ENCODE data around the gene CYFIP1. TPM values are rescaled to one million over a fixed set of nuclear protein-coding genes. Genes with fewer than 3 reads are reported as not detected.

Gene CYFIP1
- total and polyA plus RNA-seq, 2 donors from 2014 or later, result 32.3 to 143 TPM

DNA sequence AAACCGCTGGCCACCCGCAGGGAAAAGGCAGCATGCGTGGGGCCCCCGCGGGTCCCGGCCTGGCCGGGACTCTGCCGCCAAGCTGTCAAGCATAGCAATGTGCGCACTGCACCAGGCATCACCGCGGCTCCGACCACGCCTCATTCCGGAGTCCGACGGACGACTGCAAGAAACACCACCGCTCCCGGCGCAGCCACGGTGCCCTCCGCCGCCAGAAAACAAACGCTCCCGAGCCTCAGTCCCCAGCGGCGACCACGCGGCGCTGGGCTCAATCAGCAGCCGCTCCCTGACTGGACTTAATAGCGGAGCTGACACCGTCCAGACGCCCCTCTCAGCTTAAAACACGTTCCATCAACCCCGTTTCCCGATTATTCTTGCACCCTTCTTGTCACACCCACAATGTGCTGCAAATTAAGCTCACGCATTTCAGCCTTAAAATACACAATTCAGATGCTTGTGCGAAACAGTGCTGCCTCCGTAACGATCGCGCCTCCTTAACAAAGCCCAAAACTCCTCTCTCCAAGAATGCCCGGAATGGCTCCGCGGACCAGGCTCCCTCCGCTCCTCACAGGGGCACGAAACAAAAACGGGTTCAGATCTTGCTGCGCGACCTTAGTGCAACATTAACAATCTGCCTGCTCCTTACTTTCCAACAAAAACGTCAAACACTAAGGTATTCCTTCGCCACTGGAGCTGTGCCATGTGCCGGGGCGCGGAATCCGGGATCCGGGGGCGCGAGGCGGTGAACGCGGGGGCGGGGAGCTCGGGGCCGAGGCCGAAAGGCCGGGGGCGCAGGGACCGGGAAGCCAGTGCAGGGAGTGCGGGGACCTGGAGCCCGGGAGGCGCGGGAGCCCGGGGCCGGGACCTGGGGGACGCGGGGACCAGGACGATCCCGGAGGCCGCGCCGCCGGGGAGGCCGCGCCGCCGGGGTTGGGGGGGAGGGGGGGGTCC is 655 bp downstream of the CYFIP1 start:
- H3K9me3 ChIP-seq (ENCODE audit: control insufficient read depth in 2 of 3, insufficient read depth in 1 of 3, low read length in 3 of 3), result no peaks in the 10 kb centered on the region
- peak overlapping the region; percentile 85 to 97 (median 91) for H3K4me3 ChIP-seq (ENCODE audit: low read length in 3 of 3)
- intact Hi-C loops (cut with DNase I), result no loop called here
- FAIRE-seq, result no peak
- TF ChIP-seq, protein P1, sequence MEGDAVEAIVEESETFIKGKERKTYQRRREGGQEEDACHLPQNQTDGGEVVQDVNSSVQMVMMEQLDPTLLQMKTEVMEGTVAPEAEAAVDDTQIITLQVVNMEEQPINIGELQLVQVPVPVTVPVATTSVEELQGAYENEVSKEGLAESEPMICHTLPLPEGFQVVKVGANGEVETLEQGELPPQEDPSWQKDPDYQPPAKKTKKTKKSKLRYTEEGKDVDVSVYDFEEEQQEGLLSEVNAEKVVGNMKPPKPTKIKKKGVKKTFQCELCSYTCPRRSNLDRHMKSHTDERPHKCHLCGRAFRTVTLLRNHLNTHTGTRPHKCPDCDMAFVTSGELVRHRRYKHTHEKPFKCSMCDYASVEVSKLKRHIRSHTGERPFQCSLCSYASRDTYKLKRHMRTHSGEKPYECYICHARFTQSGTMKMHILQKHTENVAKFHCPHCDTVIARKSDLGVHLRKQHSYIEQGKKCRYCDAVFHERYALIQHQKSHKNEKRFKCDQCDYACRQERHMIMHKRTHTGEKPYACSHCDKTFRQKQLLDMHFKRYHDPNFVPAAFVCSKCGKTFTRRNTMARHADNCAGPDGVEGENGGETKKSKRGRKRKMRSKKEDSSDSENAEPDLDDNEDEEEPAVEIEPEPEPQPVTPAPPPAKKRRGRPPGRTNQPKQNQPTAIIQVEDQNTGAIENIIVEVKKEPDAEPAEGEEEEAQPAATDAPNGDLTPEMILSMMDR (IDR thresholded peaks at IDR 0.05; ENCODE audit: borderline replicate concordance, extremely low read depth, insufficient read depth), result peak; percentile 0
- H3K36me3 ChIP-seq (ENCODE audit: control insufficient read depth in 2 of 3, insufficient read depth in 3 of 3, low read length in 3 of 3), result no peaks in the 10 kb centered on the region
- DNase-seq, result peak; percentile 70 to 90 (median 74)
- peaks cover 0 to 7% (median 4%) of the 10 kb centered on the region in 3 donors for H3K4me1 ChIP-seq (ENCODE audit: control insufficient read depth in 2 of 3, insufficient read depth in 2 of 3, low read depth in 1 of 3, low read length in 3 of 3)
- peak overlapping the region; percentile 30 to 96 (median 64) for H3K9ac ChIP-seq (ENCODE audit: low read length in 3 of 3)
- no peaks in the 10 kb centered on the region for H3K27me3 ChIP-seq (ENCODE audit: control insufficient read depth, insufficient read depth, low read length)
- peak overlapping the region; percentile 64 to 67 for H3K27ac ChIP-seq (ENCODE audit: low read depth in 2 of 2, low read length in 2 of 2)

- intact Hi-C loops (cut with DNase I), result no loop called here
These were observed 1.4 kb downstream of the CYFIP1 start for GRCh38 chr15:22978691-22979237.

DNA sequence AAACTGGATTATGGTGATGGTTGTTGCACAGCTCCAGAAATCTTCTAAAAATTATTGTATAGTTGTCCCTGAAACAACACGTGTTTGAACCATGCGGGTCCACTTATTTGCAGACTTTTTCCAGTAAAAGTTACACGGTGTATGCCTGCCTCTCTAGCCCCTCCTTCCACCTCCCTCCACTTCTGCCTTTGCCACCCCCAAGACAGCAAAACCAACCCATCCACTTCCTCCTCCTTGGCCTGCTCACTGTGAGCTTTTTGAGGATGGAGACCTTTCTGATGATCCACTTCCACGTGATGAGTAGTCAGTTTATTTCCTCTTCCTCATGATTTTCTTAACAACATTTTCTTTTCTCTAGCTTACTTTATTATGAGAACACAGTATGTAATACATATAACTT is 5.4 kb downstream of the CYFIP1 start:
- H3K9ac ChIP-seq (ENCODE audit: low read length in 3 of 3), result no peak overlapping the region
- no peak overlapping the region for H3K4me3 ChIP-seq (ENCODE audit: low read length in 3 of 3)
- H3K9me3 ChIP-seq (ENCODE audit: control insufficient read depth in 2 of 3, insufficient read depth in 1 of 3, low read length in 3 of 3), result no peaks in the 10 kb centered on the region
- TF ChIP-seq, protein P1 (IDR thresholded peaks at IDR 0.05; ENCODE audit: borderline replicate concordance, extremely low read depth, insufficient read depth), result no peak
- H3K36me3 ChIP-seq (ENCODE audit: control insufficient read depth in 2 of 3, insufficient read depth in 3 of 3, low read length in 3 of 3), result no peaks in the 10 kb centered on the region
- DNase-seq (no peak), FAIRE-seq (no peak)
- no peak overlapping the region for H3K27ac ChIP-seq (ENCODE audit: low read depth in 2 of 2, low read length in 2 of 2)
- H3K27me3 ChIP-seq (ENCODE audit: control insufficient read depth, insufficient read depth, low read length), result no peaks in the 10 kb centered on the region
- intact Hi-C loops (cut with DNase I), result no loop called here
- peaks cover 0 to 7% (median 4%) of the 10 kb centered on the region in 3 donors for H3K4me1 ChIP-seq (ENCODE audit: control insufficient read depth in 2 of 3, insufficient read depth in 2 of 3, low read depth in 1 of 3, low read length in 3 of 3)

More at GRCh38 chr15:22978691-22979237, 1.4 kb downstream of the CYFIP1 start:
- TF ChIP-seq, protein P1 (IDR thresholded peaks at IDR 0.05; ENCODE audit: borderline replicate concordance, extremely low read depth, insufficient read depth), result no peak
- no peaks in the 10 kb centered on the region for H3K9me3 ChIP-seq (ENCODE audit: control insufficient read depth in 2 of 3, insufficient read depth in 1 of 3, low read length in 3 of 3)
- H3K27ac ChIP-seq (ENCODE audit: low read depth in 2 of 2, low read length in 2 of 2), result no peak overlapping the region
- H3K36me3 ChIP-seq (ENCODE audit: control insufficient read depth in 2 of 3, insufficient read depth in 3 of 3, low read length in 3 of 3), result no peaks in the 10 kb centered on the region
- H3K4me1 ChIP-seq (ENCODE audit: control insufficient read depth in 2 of 3, insufficient read depth in 2 of 3, low read depth in 1 of 3, low read length in 3 of 3), result peaks cover 0 to 7% (median 4%) of the 10 kb centered on the region in 3 donors
- FAIRE-seq (no peak), DNase-seq (peak in 1 of 5 donors; percentile 21)
- peak overlapping the region; percentile 22 to 97 (median 85) for H3K4me3 ChIP-seq (ENCODE audit: low read length in 3 of 3)
- peak overlapping the region in 1 of 3 donors; percentile 96 for H3K9ac ChIP-seq (ENCODE audit: low read length in 3 of 3)
- H3K27me3 ChIP-seq (ENCODE audit: control insufficient read depth, insufficient read depth, low read length), result no peaks in the 10 kb centered on the region
